GM23338 (cell line): Measurements from ENCODE around the gene RTL10. TPM values are rescaled to one million over a fixed set of nuclear protein-coding genes. Genes with fewer than 3 reads are reported as not detected.

Experiments
- ATAC-seq: fragments of 200-7000 bp; cut with Tn5 transposase; 3 replicates; pipeline ENCODE4 v1.9.1; 2020
- DNase-seq: peaks from one replicate; pipeline ENCODE4 v3.0.0-alpha.2; 2015; ENCODE audit warnings: low spot score
- H2AFZ ChIP-seq: fragments of 200-600 bp; sonication (generic); 2 replicates; pipeline ENCODE4 v1.8.0; 2016; ENCODE audit warnings: antibody characterized with exemption, mild to moderate bottlenecking, moderate library complexity
- H3F3A ChIP-seq: fragments of 200-600 bp; sonication (generic); replicated peaks from 2 replicates; pipeline ENCODE4 v1.8.0; 2017; ENCODE audit warnings: antibody characterized with exemption, mixed run types, low read depth
- H3K27ac ChIP-seq: fragments of 200-600 bp; sonication (generic); 2 replicates; pipeline ENCODE4 v1.6.1; 2016; ENCODE audit warnings: low read depth
- H3K27me3 ChIP-seq: fragments of 200-600 bp; sonication (generic); 2 replicates; pipeline ENCODE4 v1.8.0; 2016; ENCODE audit warnings: mild to moderate bottlenecking, mixed run types, moderate library complexity; ENCODE audit not compliant: insufficient read depth
- H3K36me3 ChIP-seq: fragments of 200-600 bp; sonication (generic); 2 replicates; pipeline ENCODE4 v1.8.0; 2016; ENCODE audit warnings: mild to moderate bottlenecking; ENCODE audit not compliant: insufficient read depth
- H3K4me1 ChIP-seq: fragments of 200-600 bp; sonication (generic); 2 replicates; pipeline ENCODE4 v1.8.0; 2016; ENCODE audit warnings: mild to moderate bottlenecking, moderate library complexity; ENCODE audit not compliant: insufficient read depth
- H3K4me2 ChIP-seq: fragments of 200-600 bp; sonication (generic); 2 replicates; pipeline ENCODE4 v1.7.1; 2017; ENCODE audit warnings: mixed run types
- H3K4me3 ChIP-seq: fragments of 200-600 bp; sonication (generic); 2 replicates; pipeline ENCODE4 v1.6.1; 2016; ENCODE audit warnings: mixed run types
- H3K79me2 ChIP-seq: fragments of 200-600 bp; sonication (generic); replicated peaks from 2 replicates; pipeline ENCODE4 v1.8.0; 2017; ENCODE audit warnings: mild to moderate bottlenecking; ENCODE audit not compliant: insufficient read depth
- H3K9me2 ChIP-seq: fragments of 200-600 bp; sonication (generic); 2 replicates; pipeline ENCODE4 v1.8.0; 2017; ENCODE audit not compliant: insufficient read depth
- H4K20me1 ChIP-seq: fragments of 200-600 bp; sonication (generic); replicated peaks from 2 replicates; pipeline ENCODE4 v1.8.0; 2017; ENCODE audit warnings: mild to moderate bottlenecking; ENCODE audit not compliant: insufficient read depth
- H3K27ac Mint-ChIP-seq: 2 replicates; pipeline ENCODE4 v1.8.0; 2020; ENCODE audit warnings: inconsistent platforms, mild to moderate bottlenecking, moderate library complexity, mixed read lengths
- H3K27me3 Mint-ChIP-seq: 3 replicates; pipeline ENCODE4 v1.8.0; 2022; ENCODE audit warnings: low read depth, mild to moderate bottlenecking, moderate library complexity, mixed read lengths, inconsistent platforms; ENCODE audit not compliant: insufficient read depth, poor library complexity
- H3K36me3 Mint-ChIP-seq: 3 replicates; pipeline ENCODE4 v1.8.0; 2021; ENCODE audit warnings: low read depth, mild to moderate bottlenecking, inconsistent platforms, moderate library complexity, mixed read lengths
- H3K4me1 Mint-ChIP-seq: 3 replicates; pipeline ENCODE4 v1.8.0; 2020; ENCODE audit warnings: mild to moderate bottlenecking, inconsistent platforms, mixed read lengths
- H3K4me3 Mint-ChIP-seq: 3 replicates; pipeline ENCODE4 v1.8.0; 2021; ENCODE audit warnings: moderate library complexity, mild to moderate bottlenecking, inconsistent platforms, mixed read lengths
- H3K9me3 Mint-ChIP-seq: 3 replicates; pipeline ENCODE4 v1.8.0; 2020; ENCODE audit warnings: moderate library complexity, mild to moderate bottlenecking, inconsistent platforms, mixed read lengths
- CREB1 ChIP-seq: fragments of 250-450 bp; sonication (Bioruptor Pico); IDR thresholded peaks from 2 replicates; pipeline ENCODE4 v1.5.0; 2020; ENCODE audit warnings: low read depth, mild to moderate bottlenecking, moderate library complexity
- EZH2 ChIP-seq: fragments of 200-600 bp; sonication (generic); IDR thresholded peaks from one replicate; pipeline ENCODE4 v1.8.0; 2017; ENCODE audit warnings: antibody characterized with exemption, mild to moderate bottlenecking, low read depth; ENCODE audit not compliant: unreplicated experiment
- EZH2phosphoT487 ChIP-seq: fragments of 200-600 bp; sonication (generic); IDR thresholded peaks from one replicate; pipeline ENCODE4 v1.8.1; 2018; ENCODE audit warnings: antibody characterized with exemption; ENCODE audit not compliant: unreplicated experiment
- NANOG ChIP-seq: IDR thresholded peaks from 2 replicates; pipeline ENCODE4 v1.6.1; 2016; ENCODE audit warnings: antibody characterized with exemption, borderline replicate concordance
- POLR2AphosphoS5 ChIP-seq: IDR thresholded peaks from 2 replicates; pipeline ENCODE4 v1.6.1; 2016; ENCODE audit warnings: antibody characterized with exemption, low read depth
- ZNF114 ChIP-seq: fragments of 250-450 bp; sonication (Bioruptor Pico); IDR thresholded peaks from 2 replicates; pipeline ENCODE4 v1.5.0; 2020; ENCODE audit warnings: mild to moderate bottlenecking, moderate library complexity
- ZNF331 ChIP-seq: fragments of 250-450 bp; sonication (Bioruptor Pico); IDR thresholded peaks from 2 replicates; pipeline ENCODE4 v1.5.0; 2020; ENCODE audit warnings: low read depth, mild to moderate bottlenecking, moderate library complexity
- polyA plus RNA-seq: library from polyadenylated mRNA; unstranded; fragments of >200 nt; fragmentation: Nextera tagmentation; extraction: Ambion mirVana; gene quantifications from 2 replicates; pipeline ENCODE4 v1.2.1, GENCODE V29; 2016
- total RNA-seq: library from RNA; depleted of rRNA; stranded (reverse); fragments of >200 nt; shearing (Covaris generic); gene quantifications from 2 replicates; pipeline ENCODE4 v1.2.3, GENCODE V29; 2014
- TF ChIP-seq, protein P1 (sequence below): IDR thresholded peaks from one replicate; pipeline ENCODE4 v1.6.1; 2018; ENCODE audit warnings: antibody characterized with exemption; ENCODE audit not compliant: unreplicated experiment
- TF ChIP-seq, protein P2 (sequence below): fragments of 250-450 bp; sonication (Bioruptor Pico); IDR thresholded peaks from 2 replicates; pipeline ENCODE4 v1.5.0; 2020; ENCODE audit warnings: mild to moderate bottlenecking, moderate library complexity
- TF ChIP-seq, protein P3 (sequence below): IDR thresholded peaks from 2 replicates; pipeline ENCODE4 v1.6.1; 2016; ENCODE audit warnings: antibody characterized with exemption

The RTL10 gene
- total and polyA plus RNA-seq, 2 experiments from 2014 or later = 9.4 to 17.4 TPM

DNA sequence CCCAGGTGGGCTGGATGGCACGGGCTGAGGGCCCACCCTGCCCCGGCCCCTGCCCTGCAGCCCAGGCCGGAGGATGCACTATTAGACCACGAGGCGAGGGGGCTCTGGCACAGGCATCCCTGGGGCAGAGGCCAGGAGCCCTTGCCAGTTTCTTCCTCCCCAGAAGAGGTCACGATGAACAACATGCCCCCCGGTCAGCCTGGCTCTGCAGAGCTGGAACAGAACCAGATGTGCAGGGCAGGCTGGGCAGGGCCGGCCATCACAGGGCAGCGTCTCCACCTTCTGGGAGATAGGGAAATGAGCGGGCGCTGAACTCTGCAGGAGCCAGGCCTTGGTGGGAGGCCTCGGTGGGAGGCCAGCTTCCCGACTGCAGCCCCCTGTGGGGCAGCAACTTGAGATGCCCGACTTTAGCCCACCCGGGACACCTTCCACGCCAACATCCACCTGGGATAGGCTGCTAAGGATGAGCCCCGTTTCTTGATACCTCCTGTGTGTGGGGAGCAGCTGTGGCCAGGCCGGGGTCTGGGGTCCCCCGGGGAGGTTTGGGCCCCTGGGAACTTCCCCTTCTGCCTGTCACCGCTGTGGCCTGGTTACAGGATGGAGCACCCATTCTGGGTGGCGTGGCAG, 21.8 kb upstream of the RTL10 start:
- Mint-ChIP-seq H3K27me3 (peaks cover 15% of the 10 kb centered on the region), H3K4me3 (no peak overlapping the region), H3K27ac (no peak overlapping the region), H3K9me3 (no peaks in the 10 kb centered on the region), H3K4me1 (peaks cover 22% of the 10 kb centered on the region), H3K36me3 (no peaks in the 10 kb centered on the region)
- TF ChIP-seq, protein P1, sequence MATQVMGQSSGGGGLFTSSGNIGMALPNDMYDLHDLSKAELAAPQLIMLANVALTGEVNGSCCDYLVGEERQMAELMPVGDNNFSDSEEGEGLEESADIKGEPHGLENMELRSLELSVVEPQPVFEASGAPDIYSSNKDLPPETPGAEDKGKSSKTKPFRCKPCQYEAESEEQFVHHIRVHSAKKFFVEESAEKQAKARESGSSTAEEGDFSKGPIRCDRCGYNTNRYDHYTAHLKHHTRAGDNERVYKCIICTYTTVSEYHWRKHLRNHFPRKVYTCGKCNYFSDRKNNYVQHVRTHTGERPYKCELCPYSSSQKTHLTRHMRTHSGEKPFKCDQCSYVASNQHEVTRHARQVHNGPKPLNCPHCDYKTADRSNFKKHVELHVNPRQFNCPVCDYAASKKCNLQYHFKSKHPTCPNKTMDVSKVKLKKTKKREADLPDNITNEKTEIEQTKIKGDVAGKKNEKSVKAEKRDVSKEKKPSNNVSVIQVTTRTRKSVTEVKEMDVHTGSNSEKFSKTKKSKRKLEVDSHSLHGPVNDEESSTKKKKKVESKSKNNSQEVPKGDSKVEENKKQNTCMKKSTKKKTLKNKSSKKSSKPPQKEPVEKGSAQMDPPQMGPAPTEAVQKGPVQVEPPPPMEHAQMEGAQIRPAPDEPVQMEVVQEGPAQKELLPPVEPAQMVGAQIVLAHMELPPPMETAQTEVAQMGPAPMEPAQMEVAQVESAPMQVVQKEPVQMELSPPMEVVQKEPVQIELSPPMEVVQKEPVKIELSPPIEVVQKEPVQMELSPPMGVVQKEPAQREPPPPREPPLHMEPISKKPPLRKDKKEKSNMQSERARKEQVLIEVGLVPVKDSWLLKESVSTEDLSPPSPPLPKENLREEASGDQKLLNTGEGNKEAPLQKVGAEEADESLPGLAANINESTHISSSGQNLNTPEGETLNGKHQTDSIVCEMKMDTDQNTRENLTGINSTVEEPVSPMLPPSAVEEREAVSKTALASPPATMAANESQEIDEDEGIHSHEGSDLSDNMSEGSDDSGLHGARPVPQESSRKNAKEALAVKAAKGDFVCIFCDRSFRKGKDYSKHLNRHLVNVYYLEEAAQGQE = no peak
- TF ChIP-seq ZNF331 (CRISPR knock-in tag) (no peak), POLR2AphosphoS5 (no peak), EZH2phosphoT487 (no peak), NANOG (no peak), CREB1 (CRISPR knock-in tag) (no peak), ZNF114 (CRISPR knock-in tag) (no peak), EZH2 (no peak)
- TF ChIP-seq, protein P2, sequence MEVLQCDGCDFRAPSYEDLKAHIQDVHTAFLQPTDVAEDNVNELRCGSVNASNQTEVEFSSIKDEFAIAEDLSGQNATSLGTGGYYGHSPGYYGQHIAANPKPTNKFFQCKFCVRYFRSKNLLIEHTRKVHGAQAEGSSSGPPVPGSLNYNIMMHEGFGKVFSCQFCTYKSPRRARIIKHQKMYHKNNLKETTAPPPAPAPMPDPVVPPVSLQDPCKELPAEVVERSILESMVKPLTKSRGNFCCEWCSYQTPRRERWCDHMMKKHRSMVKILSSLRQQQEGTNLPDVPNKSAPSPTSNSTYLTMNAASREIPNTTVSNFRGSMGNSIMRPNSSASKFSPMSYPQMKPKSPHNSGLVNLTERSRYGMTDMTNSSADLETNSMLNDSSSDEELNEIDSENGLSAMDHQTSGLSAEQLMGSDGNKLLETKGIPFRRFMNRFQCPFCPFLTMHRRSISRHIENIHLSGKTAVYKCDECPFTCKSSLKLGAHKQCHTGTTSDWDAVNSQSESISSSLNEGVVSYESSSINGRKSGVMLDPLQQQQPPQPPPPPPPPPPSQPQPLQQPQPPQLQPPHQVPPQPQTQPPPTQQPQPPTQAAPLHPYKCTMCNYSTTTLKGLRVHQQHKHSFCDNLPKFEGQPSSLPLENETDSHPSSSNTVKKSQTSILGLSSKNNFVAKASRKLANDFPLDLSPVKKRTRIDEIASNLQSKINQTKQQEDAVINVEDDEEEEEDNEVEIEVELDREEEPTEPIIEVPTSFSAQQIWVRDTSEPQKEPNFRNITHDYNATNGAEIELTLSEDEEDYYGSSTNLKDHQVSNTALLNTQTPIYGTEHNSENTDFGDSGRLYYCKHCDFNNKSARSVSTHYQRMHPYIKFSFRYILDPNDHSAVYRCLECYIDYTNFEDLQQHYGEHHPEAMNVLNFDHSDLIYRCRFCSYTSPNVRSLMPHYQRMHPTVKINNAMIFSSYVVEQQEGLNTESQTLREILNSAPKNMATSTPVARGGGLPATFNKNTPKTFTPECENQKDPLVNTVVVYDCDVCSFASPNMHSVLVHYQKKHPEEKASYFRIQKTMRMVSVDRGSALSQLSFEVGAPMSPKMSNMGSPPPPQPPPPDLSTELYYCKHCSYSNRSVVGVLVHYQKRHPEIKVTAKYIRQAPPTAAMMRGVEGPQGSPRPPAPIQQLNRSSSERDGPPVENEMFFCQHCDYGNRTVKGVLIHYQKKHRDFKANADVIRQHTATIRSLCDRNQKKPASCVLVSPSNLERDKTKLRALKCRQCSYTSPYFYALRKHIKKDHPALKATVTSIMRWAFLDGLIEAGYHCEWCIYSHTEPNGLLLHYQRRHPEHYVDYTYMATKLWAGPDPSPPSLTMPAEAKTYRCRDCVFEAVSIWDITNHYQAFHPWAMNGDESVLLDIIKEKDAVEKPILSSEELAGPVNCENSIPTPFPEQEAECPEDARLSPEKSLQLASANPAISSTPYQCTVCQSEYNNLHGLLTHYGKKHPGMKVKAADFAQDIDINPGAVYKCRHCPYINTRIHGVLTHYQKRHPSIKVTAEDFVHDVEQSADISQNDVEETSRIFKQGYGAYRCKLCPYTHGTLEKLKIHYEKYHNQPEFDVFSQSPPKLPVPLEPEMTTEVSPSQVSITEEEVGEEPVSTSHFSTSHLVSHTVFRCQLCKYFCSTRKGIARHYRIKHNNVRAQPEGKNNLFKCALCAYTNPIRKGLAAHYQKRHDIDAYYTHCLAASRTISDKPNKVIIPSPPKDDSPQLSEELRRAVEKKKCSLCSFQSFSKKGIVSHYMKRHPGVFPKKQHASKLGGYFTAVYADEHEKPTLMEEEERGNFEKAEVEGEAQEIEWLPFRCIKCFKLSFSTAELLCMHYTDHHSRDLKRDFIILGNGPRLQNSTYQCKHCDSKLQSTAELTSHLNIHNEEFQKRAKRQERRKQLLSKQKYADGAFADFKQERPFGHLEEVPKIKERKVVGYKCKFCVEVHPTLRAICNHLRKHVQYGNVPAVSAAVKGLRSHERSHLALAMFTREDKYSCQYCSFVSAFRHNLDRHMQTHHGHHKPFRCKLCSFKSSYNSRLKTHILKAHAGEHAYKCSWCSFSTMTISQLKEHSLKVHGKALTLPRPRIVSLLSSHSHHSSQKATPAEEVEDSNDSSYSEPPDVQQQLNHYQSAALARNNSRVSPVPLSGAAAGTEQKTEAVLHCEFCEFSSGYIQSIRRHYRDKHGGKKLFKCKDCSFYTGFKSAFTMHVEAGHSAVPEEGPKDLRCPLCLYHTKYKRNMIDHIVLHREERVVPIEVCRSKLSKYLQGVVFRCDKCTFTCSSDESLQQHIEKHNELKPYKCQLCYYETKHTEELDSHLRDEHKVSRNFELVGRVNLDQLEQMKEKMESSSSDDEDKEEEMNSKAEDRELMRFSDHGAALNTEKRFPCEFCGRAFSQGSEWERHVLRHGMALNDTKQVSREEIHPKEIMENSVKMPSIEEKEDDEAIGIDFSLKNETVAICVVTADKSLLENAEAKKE = no peak
- TF ChIP-seq, protein P3, sequence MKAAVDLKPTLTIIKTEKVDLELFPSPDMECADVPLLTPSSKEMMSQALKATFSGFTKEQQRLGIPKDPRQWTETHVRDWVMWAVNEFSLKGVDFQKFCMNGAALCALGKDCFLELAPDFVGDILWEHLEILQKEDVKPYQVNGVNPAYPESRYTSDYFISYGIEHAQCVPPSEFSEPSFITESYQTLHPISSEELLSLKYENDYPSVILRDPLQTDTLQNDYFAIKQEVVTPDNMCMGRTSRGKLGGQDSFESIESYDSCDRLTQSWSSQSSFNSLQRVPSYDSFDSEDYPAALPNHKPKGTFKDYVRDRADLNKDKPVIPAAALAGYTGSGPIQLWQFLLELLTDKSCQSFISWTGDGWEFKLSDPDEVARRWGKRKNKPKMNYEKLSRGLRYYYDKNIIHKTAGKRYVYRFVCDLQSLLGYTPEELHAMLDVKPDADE = no peak
- H3K4me2 ChIP-seq = no peak overlapping the region
- DNase-seq = no peak
- peaks cover 8% of the 10 kb centered on the region; the same call in 1 of the 2 replicates for H3K4me1 ChIP-seq
- H3K27me3 ChIP-seq = no peaks in the 10 kb centered on the region
- H3K79me2 ChIP-seq = no peaks in the 10 kb centered on the region
- no peaks in the 10 kb centered on the region for H3K36me3 ChIP-seq
- no peak overlapping the region for H3K4me3 ChIP-seq
- no peak for ATAC-seq
- H4K20me1 ChIP-seq = no peaks in the 10 kb centered on the region
- H3K9me2 ChIP-seq = no peaks in the 10 kb centered on the region
- H2AFZ ChIP-seq = no peak overlapping the region
- H3F3A ChIP-seq = peaks cover 4% of the 10 kb centered on the region; the same call in 1 of the 2 replicates
- no peak overlapping the region for H3K27ac ChIP-seq
